GM18519 (cell line): ENCODE measurements around the gene CAPN9.

Source experiments
- ATAC-seq: cut with Tn5 transposase; IDR thresholded peaks from one replicate; pipeline ENCODE4 v1.9.1; 2021; ENCODE audit warnings: mild to moderate bottlenecking, moderate library complexity; ENCODE audit not compliant: unreplicated experiment, low FRiP score

Gene CAPN9

GRCh38 chr1:230818367-230818766, 71.2 kb downstream of the CAPN9 start:
- ATAC-seq: no peak

GRCh38 chr1:230818901-230819300, 71.7 kb downstream of the CAPN9 start:
- ATAC-seq: no peak

DNA sequence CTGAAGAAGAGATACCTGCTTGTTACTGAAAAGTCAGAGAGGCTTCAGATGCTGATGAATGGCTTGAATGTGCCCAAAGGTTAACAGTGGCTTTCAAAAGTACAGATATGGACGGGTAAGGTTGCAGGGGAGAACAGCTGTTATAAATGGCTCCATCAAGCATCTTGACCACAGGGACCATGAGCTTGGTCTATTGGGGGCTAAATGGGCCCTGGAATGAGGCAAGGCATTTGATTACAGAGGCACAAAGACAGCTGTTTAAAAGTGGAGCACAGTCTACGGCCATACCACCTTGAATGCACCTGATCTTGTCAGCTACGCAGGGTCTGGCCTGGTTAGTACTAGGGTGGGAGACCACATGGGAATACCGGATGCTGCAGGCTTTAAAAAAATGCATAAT, 72.8 kb downstream of the CAPN9 start:
- no peak for ATAC-seq

DNA sequence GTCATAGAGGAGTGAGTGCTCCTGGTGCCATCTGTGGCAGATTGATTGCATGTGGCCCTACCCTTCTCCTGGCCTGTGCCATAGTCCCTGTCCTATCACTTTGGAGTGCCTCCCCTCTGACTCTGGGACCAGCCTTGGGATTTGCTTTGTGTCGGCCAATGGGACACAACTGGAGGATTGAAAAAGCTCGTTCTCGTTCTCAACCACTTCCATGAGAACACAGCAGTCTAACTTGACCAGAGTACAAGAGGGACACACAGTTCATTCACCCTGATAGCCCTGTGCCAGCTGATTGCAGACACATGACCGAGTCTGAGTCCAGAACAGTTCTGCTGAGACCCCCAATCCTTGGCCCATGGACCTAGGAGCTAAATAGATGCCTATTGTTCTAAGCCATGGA, 73.4 kb downstream of the CAPN9 start:
- no peak for ATAC-seq

- ATAC-seq: no peak
Measured at GRCh38 chr1:230821346-230821745, 74.2 kb downstream of the CAPN9 start.

GRCh38 chr1:230822092-230822581, 74.9 kb downstream of the CAPN9 start:
- no peak for ATAC-seq

GRCh38 chr1:230823426-230823825, 76.2 kb downstream of the CAPN9 start:
- no peak for ATAC-seq

DNA sequence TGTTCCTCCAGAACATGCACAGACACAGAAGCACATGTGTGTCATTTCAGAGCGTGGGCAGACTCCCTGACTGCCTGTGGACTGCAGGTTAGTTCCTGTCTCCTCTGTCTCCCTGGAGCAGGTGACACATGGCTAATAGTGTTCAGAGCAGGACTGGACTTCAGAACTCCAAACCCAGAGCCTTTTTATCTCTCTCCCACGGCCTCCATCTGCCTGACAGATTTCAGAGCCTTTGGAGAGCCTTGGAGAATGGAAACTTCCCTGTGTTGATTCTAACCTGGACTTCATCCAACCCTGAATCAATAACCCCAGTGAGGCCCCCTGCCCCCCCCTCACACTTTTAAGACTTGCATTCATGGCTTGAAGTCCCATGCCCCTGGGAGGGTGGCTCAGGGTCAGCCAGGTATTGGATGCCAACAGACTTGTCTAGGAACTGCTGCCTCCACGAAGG, 76.8 kb downstream of the CAPN9 start:
- ATAC-seq: no peak

DNA sequence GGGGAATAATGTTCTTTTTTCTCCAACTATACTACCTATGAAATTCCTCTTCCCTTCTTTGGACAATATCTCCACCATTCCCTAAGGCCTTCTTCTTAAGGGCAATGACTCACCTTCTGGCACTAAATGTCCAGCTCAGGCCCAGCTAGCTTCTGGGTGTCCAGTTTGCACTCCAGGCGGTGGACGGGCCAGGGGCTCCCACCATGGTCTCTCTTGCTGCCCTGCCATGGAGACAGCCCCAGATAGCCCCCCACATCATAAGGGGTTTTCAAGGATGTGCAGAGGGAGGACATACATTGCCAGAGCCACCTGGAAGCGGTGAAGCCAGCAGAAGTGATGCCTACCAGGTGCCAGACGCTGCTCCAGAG, 77.3 kb downstream of the CAPN9 start:
- ATAC-seq: no peak

- ATAC-seq: no peak
Measured at GRCh38 chr1:230824919-230825721, 77.9 kb downstream of the CAPN9 start.

GRCh38 chr1:230825761-230826160, 78.6 kb downstream of the CAPN9 start:
- ATAC-seq: no peak

- ATAC-seq: no peak
Measured at GRCh38 chr1:230826166-230826875, 79.1 kb downstream of the CAPN9 start.

- no peak for ATAC-seq
Measured at GRCh38 chr1:230827081-230827681, 80.0 kb downstream of the CAPN9 start.

GRCh38 chr1:230827801-230828200, 80.6 kb downstream of the CAPN9 start:
- no peak for ATAC-seq

DNA sequence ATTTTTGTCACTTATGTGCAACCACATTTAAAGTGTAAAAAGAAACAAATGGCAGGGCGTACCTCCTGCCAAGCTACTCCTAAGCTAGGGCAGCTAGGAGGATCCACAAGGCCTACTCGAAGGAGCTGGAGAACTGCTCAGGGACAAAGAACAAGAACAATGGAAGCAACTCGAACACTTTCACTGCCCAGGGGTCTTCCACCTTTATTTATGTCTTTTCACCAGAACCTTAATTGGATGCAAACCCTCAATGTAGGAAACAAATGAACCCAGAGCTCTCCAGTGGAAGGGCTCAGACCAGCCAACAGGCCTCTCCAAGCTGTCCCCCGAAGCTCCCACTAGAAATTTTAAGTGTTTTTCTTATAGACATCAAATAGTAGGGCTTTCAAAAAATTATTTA, 81.2 kb downstream of the CAPN9 start:
- no peak for ATAC-seq

DNA sequence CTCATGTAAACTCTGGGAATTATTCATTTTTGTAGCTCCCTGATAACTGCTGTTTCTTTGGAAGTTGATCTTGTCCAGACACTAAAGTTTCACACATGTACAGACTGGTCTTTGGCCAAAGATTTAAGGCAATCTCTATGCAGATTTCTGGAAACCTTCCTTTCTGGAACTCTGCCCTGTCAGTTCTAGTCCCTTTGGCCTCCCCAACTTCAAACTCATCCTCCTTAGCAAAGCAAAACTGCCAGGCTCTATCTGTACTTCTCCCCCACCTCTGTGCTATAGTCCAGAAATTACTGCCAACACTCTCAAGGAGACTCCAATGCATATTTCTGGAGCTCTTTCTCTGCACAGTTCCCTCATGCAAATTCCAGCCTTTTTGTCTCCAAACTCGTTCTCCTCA, 84.6 kb downstream of the CAPN9 start:
- ATAC-seq: no peak

DNA sequence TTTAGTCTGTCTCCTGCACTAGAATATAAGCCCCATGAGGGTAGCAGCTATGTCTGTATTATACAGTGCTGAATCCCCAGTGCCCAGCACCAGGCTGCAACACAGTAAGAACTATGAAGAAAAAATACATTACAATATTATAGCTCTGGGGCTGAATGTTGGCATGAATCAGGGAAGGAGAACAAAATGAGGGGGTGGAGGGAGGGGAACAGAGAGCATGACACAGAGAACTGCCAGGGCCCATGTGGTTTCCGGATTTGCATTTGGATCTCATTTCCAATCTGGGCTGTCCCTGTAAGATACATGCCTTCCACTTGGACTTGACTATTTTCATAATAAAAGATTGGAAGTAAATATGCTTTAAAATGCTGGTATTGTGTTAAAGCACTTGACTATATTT, 85.3 kb downstream of the CAPN9 start:
- ATAC-seq: no peak

DNA sequence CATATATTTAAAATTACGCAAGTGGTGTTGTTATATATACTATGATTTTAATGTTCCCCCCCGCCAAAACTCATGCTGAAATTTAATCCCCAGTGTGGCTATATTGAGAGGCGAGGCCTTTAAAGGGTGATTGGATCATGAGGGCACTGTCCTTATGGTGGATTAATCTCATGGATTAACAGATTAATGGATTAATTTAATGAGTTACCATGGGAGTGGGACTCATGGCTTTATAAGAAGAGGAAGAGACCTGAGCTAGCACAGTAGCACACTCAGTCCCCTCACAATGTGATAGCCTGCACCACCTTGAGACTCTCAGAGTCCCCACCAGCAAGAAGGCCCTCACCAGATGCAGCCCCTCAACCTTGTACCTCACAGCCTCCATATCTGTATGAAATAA, 86.3 kb downstream of the CAPN9 start:
- ATAC-seq: no peak

DNA sequence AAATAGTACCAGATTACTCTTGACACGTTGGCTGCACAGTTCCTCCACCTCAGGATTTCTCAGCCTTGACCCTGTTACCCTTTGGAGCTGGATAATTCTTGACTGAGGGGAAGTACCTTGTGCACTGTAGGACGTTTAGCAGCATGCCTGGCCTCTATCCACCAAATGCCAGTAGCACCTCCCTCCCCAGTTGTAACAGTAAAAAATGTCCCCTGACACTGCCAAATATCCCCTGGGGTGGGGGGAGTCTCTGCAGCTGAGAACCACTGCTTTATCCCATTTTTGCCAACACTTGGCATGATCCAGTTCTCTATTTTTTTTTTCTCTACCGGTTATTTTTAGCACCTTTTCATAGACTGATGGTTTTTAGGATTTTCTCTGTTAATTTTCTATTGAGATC, 87.1 kb downstream of the CAPN9 start:
- no peak for ATAC-seq

- no peak for ATAC-seq
Measured at GRCh38 chr1:230836347-230836746, 89.2 kb downstream of the CAPN9 start.

DNA sequence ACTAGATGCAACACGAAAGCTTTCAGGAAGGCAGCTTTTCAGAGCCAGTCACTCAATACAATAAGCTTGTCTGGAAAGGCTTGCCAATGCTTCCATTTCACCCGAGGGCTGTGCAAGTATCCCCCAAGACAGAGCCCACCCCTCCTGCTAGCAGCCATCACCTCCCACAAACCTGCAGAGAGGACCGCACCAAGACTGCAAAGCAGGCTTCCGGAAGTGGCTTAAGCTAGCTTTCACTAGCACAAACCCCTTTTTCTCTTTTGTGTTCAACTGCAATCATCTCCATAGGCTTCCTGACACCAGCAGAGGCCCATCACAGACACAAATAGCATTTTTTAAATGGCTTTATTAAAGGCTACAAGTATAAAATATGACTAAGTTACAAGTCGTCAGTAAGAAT, 89.6 kb downstream of the CAPN9 start:
- no peak for ATAC-seq
